Osteoblast (primary cell): ENCODE results near the gene BRSK2. TPM values are rescaled to one million over a fixed set of nuclear protein-coding genes. Genes with fewer than 3 reads are reported as not detected.
"Not testable (repeated sequence)": the region's sequence is repeated elsewhere in the genome, so short reads cannot be mapped to it uniquely, and the experiment has no call there.

Experiments used
- DNase-seq: peaks from one replicate; pipeline ENCODE4 v3.0.0; 2011; ENCODE audit warnings: low spot score, mixed read lengths; ENCODE audit not compliant: insufficient read length; ENCODE audit errors: missing footprints
- H2AFZ ChIP-seq: 2 replicates; pipeline ENCODE4 v1.6.0; 2011; ENCODE audit warnings: mild to moderate bottlenecking, low read length
- H3K27ac ChIP-seq: 2 replicates; pipeline ENCODE4 v1.5.1; 2011; ENCODE audit warnings: mild to moderate bottlenecking, low read depth, low read length, moderate library complexity
- H3K27me3 ChIP-seq: 2 replicates; pipeline ENCODE4 v1.6.0; 2012; ENCODE audit warnings: mild to moderate bottlenecking, control low read depth, inconsistent platforms, low read length, moderate library complexity; ENCODE audit not compliant: insufficient read depth
- H3K36me3 ChIP-seq: 2 replicates; pipeline ENCODE4 v1.5.1; 2011; ENCODE audit warnings: mild to moderate bottlenecking, low read length, control low read depth, moderate library complexity; ENCODE audit not compliant: insufficient read depth
- H3K4me1 ChIP-seq: 2 replicates; pipeline ENCODE4 v1.5.1; 2011; ENCODE audit warnings: mild to moderate bottlenecking, low read length, control low read depth, moderate library complexity; ENCODE audit not compliant: insufficient read depth
- H3K4me2 ChIP-seq: 2 replicates; pipeline ENCODE4 v1.6.0; 2011; ENCODE audit warnings: mild to moderate bottlenecking, low read length; ENCODE audit not compliant: insufficient read depth
- H3K4me3 ChIP-seq: fragments of 200-600 bp; sonication (generic); 3 replicates; pipeline ENCODE4 v1.5.1; 2012; ENCODE audit warnings: mild to moderate bottlenecking, low read length, inconsistent platforms; ENCODE audit not compliant: insufficient read depth
- H3K79me2 ChIP-seq: 2 replicates; pipeline ENCODE4 v1.6.0; 2012; ENCODE audit warnings: mild to moderate bottlenecking, low read length, control low read depth, inconsistent platforms; ENCODE audit not compliant: insufficient read depth
- H3K9me3 ChIP-seq: 2 replicates; pipeline ENCODE4 v1.5.1; 2011; ENCODE audit warnings: low read depth, low read length, control low read depth
- H4K20me1 ChIP-seq: 2 replicates; pipeline ENCODE4 v1.6.0; 2012; ENCODE audit warnings: mild to moderate bottlenecking, low read length, control low read depth; ENCODE audit not compliant: insufficient read depth
- CTCF ChIP-seq: IDR thresholded peaks from 2 replicates; pipeline ENCODE4 v1.5.1; 2011; ENCODE audit warnings: mild to moderate bottlenecking, low read depth, low read length, moderate library complexity; ENCODE audit errors: extremely low read depth
- total RNA-seq: library from RNA; depleted of rRNA; stranded (reverse); fragments of >200 nt; gene quantifications from 2 replicates; pipeline ENCODE4 v1.2.3, GENCODE V29; 2012

The BRSK2 gene
- total RNA-seq, 1 donor = 0.36 TPM

GRCh38 chr11:1419811-1420210 lies 30.1 kb downstream of the BRSK2 start:
- TF ChIP-seq CTCF = no peak
- H3K36me3 ChIP-seq = no peaks in the 10 kb centered on the region

GRCh38 chr11:1421291-1421690 lies 31.6 kb downstream of the BRSK2 start:
- Histone ChIP-seq H4K20me1 (no peaks in the 10 kb centered on the region), H3K27ac (no peak overlapping the region), H3K4me2 (no peak overlapping the region), H3K4me1 (no peaks in the 10 kb centered on the region), H2AFZ (no peak overlapping the region), H3K9me3 (peaks cover 4% of the 10 kb centered on the region), H3K27me3 (no peaks in the 10 kb centered on the region), H3K79me2 (no peaks in the 10 kb centered on the region), H3K36me3 (no peaks in the 10 kb centered on the region), H3K4me3 (no peak overlapping the region)
- TF ChIP-seq CTCF = no peak
- DNase-seq = no peak

More at GRCh38 chr11:1419811-1420210, 30.1 kb downstream of the BRSK2 start:
- Histone ChIP-seq H2AFZ (no peak overlapping the region), H3K27me3 (no peaks in the 10 kb centered on the region), H3K4me1 (no peaks in the 10 kb centered on the region), H3K9me3 (peaks cover 4% of the 10 kb centered on the region), H4K20me1 (no peaks in the 10 kb centered on the region), H3K4me3 (no peak overlapping the region), H3K79me2 (no peaks in the 10 kb centered on the region), H3K4me2 (no peak overlapping the region), H3K27ac (no peak overlapping the region)
- DNase-seq = no peak

GRCh38 chr11:1422481-1422880 lies 32.7 kb downstream of the BRSK2 start:
- Histone ChIP-seq H3K27ac (no peak overlapping the region), H3K4me3 (no peak overlapping the region), H3K9me3 (no peaks in the 10 kb centered on the region), H3K79me2 (no peaks in the 10 kb centered on the region), H3K4me2 (no peak overlapping the region), H3K4me1 (no peaks in the 10 kb centered on the region), H2AFZ (no peak overlapping the region), H3K36me3 (no peaks in the 10 kb centered on the region), H3K27me3 (no peaks in the 10 kb centered on the region), H4K20me1 (no peaks in the 10 kb centered on the region)
- TF ChIP-seq CTCF = no peak
- no peak for DNase-seq

- H4K20me1 ChIP-seq = no peaks in the 10 kb centered on the region
- no peak for DNase-seq
- no peaks in the 10 kb centered on the region for H3K36me3 ChIP-seq
- no peak for TF ChIP-seq CTCF
- no peaks in the 10 kb centered on the region for H3K27me3 ChIP-seq
- no peak overlapping the region for H3K4me3 ChIP-seq
- no peaks in the 10 kb centered on the region for H3K79me2 ChIP-seq
- no peak overlapping the region for H2AFZ ChIP-seq
- no peak overlapping the region for H3K27ac ChIP-seq
- H3K4me1 ChIP-seq = no peaks in the 10 kb centered on the region
- no peak overlapping the region for H3K4me2 ChIP-seq
- no peaks in the 10 kb centered on the region for H3K9me3 ChIP-seq
Measured at GRCh38 chr11:1422981-1423380, 33.2 kb downstream of the BRSK2 start.

- not testable (repeated sequence) for H2AFZ ChIP-seq, H3K4me2 ChIP-seq, H4K20me1 ChIP-seq, H3K27ac ChIP-seq, DNase-seq, H3K27me3 ChIP-seq, H3K79me2 ChIP-seq, H3K4me1 ChIP-seq, H3K36me3 ChIP-seq, H3K9me3 ChIP-seq, H3K4me3 ChIP-seq
Measured at GRCh38 chr11:1423406-1423805, 33.7 kb downstream of the BRSK2 start.
